Heart left ventricle (tissue), 16 donors: Measurements from ENCODE around the gene SLC26A1. TPM values are rescaled to one million over a fixed set of nuclear protein-coding genes. Genes with fewer than 3 reads are reported as not detected.

Experiments
- ATAC-seq, 4 donors: fragments of 200-7000 bp; cut with Tn5 transposase; one replicate each; pipeline ENCODE4 v1.9.1; 2020 to 2022; ENCODE audit warnings: moderate library complexity in 4 of 4, mild to moderate bottlenecking in 3 of 4, moderate number of reproducible peaks in 1 of 4
- DNase-seq, 5 donors: peaks; one replicate each; pipeline ENCODE4 v3.0.0-alpha.2; 2020
- H3K27ac ChIP-seq, 12 donors: fragments of 200-600 bp; sonication (generic) in 4 of 12; one replicate each; pipeline versions ENCODE4 v1.5.0 to v1.8.0; 2016 to 2022; ENCODE audit warnings: mild to moderate bottlenecking in 2 of 12
- H3K27me3 ChIP-seq, 9 donors: fragments of 200-600 bp; sonication (generic) in 2 of 9; one replicate each; pipeline versions ENCODE4 v1.5.1 to v1.8.0; 2016 to 2022; ENCODE audit warnings: mild to moderate bottlenecking in 3 of 9
- H3K36me3 ChIP-seq, 9 donors: fragments of 200-600 bp; sonication (generic) in 2 of 9; one replicate each; pipeline versions ENCODE4 v1.5.0 to v1.8.0; 2018 to 2022; ENCODE audit warnings: mild to moderate bottlenecking in 2 of 9
- H3K4me1 ChIP-seq, 12 donors: fragments of 200-600 bp; sonication (generic) in 4 of 12; one replicate each; pipeline versions ENCODE4 v1.5.0 to v1.8.0; 2016 to 2022; ENCODE audit warnings: mild to moderate bottlenecking in 3 of 12
- H3K4me3 ChIP-seq, 12 donors: fragments of 200-600 bp; sonication (generic) in 4 of 12; one replicate each; pipeline versions ENCODE4 v1.5.0 to v1.8.0; 2017 to 2022; ENCODE audit warnings: mild to moderate bottlenecking in 9 of 12, moderate library complexity in 4 of 12
- H3K9me3 ChIP-seq, 12 donors: fragments of 200-600 bp; sonication (generic) in 4 of 12; one replicate each; pipeline versions ENCODE4 v1.5.0 to v1.8.0; 2016 to 2022; ENCODE audit warnings: mild to moderate bottlenecking in 1 of 12
- CTCF ChIP-seq, 12 donors: fragments of 200-600 bp; sonication (generic) in 4 of 12; IDR thresholded peaks; one replicate each; pipeline versions ENCODE4 v1.5.0 to v1.8.0; 2018 to 2022; ENCODE audit warnings: antibody characterized with exemption in 12 of 12, mild to moderate bottlenecking in 5 of 12
- POLR2A ChIP-seq, 2 donors: fragments of 450-650 bp; IDR thresholded peaks; one replicate each; pipeline ENCODE4 v1.6.1; 2017; ENCODE audit warnings: antibody characterized with exemption in 2 of 2, mild to moderate bottlenecking in 2 of 2, moderate library complexity in 2 of 2
- WGBS, 4 donors: extraction: QIAGEN DNeasy Blood & Tissue Kit in 2 of 4; methylation state at CpG; one replicate each; pipeline versions ENCODE4 v1.1.5 to v1.1.7; 2013 to 2018; 5-methylcytosine and 5-hydroxymethylcytosine counted together
- intact Hi-C, 10 donors: fragments of 100-400 bp; cut with DNase I; formaldehyde crosslinking; loops; one replicate each; pipeline versions ENCODE4 v1.11.1 to v1.14.2; 2022
- polyA plus RNA-seq, 2 donors: library from polyadenylated mRNA; stranded (reverse); fragments of 200-250 nt; gene quantifications; one replicate each; pipeline ENCODE4 v1.2.3, GENCODE V29; 2013
- total RNA-seq, 9 donors: library from RNA; depleted of rRNA in 2 of 9; stranded (reverse); fragments of >200 nt in 2 of 9; fragmentation: NEBNext Ultra II Directional in 3 of 9; extraction: Animal tissue kit (Norgen Biotek cat#: 25700) in 3 of 9; gene quantifications; one replicate each; pipeline versions ENCODE4 v1.1.0 to v1.2.4, GENCODE V29; 2016 to 2023
- donor health status: ischemic (EF 13 %, LVEDD 7.1; RV severe dilation, severe dysfunction).
- donor health status: healthy with polysubstance abuse.
- donor health status: DM: no; HTN: yes; CAD: no.
- donor health status: DM: no; HTN: no; CAD: no.
- donor health status: ischemic (EF 25% LVEDD 6.9; RV normal size, moderate dysfunction).
- donor health status: ischemic (EF 25% LVEDD 5.7; RV mildly dilated, moderate dysfunction).
- donor health status: healthy.
- donor health status: DM: yes; HTN: yes; CAD: no.
- donor health status: ischemic (EF 35%, LVEDD 5.7; RV mildly dilated, moderate dysfunction).
- donor health status: nonischemic (EF 11% LVEDD 7.7; RV severe dilation, severe dysfunction).
- donor health status: DM: yes; HTN: yes; CAD: no.
- donor health status: PGD.
- donor health status: ischemic (EF 29% LVEDD 5.4; RV normal size, mild dysfunction).
- donor health status: nonischemic (EF 23%, LVEDD 6.1; RV moderate dilation, normal function).

Gene SLC26A1
- total and polyA plus RNA-seq, 11 donors = 0.03 to 0.27 (median 0.25) TPM; not detected in 5

- DNase-seq (peak in 4 of 5 donors; percentile 6 to 58 (median 20)), ATAC-seq (no peak)
- Histone ChIP-seq H3K9me3 (no peaks in the 10 kb centered on the region), H3K27ac (no peak overlapping the region), H3K4me1 (peaks cover 0 to 29% (median 16%) of the 10 kb centered on the region in 12 donors), H3K27me3 (no peaks in the 10 kb centered on the region), H3K36me3 (peaks cover 0 to 19% (median 0%) of the 10 kb centered on the region in 9 donors), H3K4me3 (no peak overlapping the region)
- no peak for TF ChIP-seq POLR2A (IDR thresholded peaks at IDR 0.05)
- TF ChIP-seq CTCF (IDR thresholded peaks at IDR 0.05) = no peak
- intact Hi-C loops = loop anchor here in 7 of 10 donors (2.0 to 10.0 kb wide), 6 partner anchors 57 to 248 kb away; partner anchors contain the start of genes GAK (in 2 of the 7) and TMEM175 (in 2 of the 7)
- WGBS, 4 donors = 95 to 98% (median 96%) methylated on average over 25 to 58 of the region's 58 CpGs
Observed at GRCh38 chr4:989722-990471, 3.3 kb downstream of the SLC26A1 start.

- 86 to 93% (median 90%) methylated on average over 39 to 69 of the region's 69 CpGs for WGBS, 4 donors
- intact Hi-C loops = loop anchor here in 5 of 10 donors (2.0 to 10.0 kb wide), 5 partner anchors 56 to 247 kb away; partner anchors contain the start of genes GAK (in 2 of the 5) and TMEM175 (in 2 of the 5)
- Histone ChIP-seq H3K9me3 (no peaks in the 10 kb centered on the region), H3K4me1 (peaks cover 0 to 34% (median 18%) of the 10 kb centered on the region in 12 donors), H3K36me3 (peaks cover 0 to 19% (median 0%) of the 10 kb centered on the region in 9 donors), H3K27ac (no peak overlapping the region), H3K27me3 (no peaks in the 10 kb centered on the region), H3K4me3 (no peak overlapping the region)
- ATAC-seq (no peak), DNase-seq (peak in 3 of 5 donors; percentile 27 to 73 (median 30))
- no peak for TF ChIP-seq CTCF (IDR thresholded peaks at IDR 0.05)
- no peak for TF ChIP-seq POLR2A (IDR thresholded peaks at IDR 0.05)
Observed at GRCh38 chr4:988726-989721, 4.2 kb downstream of the SLC26A1 start.

- TF ChIP-seq CTCF (IDR thresholded peaks at IDR 0.05) (no peak), POLR2A (IDR thresholded peaks at IDR 0.05) (no peak)
- Histone ChIP-seq H3K4me3 (peak overlapping the region; percentile 60 to 93 (median 73)), H3K36me3 (peaks cover 0 to 19% (median 0%) of the 10 kb centered on the region in 9 donors), H3K27ac (peak overlapping the region in 2 of 12 donors; percentile 47 to 63), H3K4me1 (peaks cover 0 to 34% (median 18%) of the 10 kb centered on the region in 12 donors), H3K9me3 (no peaks in the 10 kb centered on the region), H3K27me3 (no peaks in the 10 kb centered on the region)
- intact Hi-C loops = loop anchor here in 5 of 10 donors (2.0 to 10.0 kb wide), 5 partner anchors 55 to 246 kb away; partner anchors contain the start of genes GAK (in 2 of the 5) and TMEM175 (in 2 of the 5)
- 73 to 83% (median 79%) methylated on average over 28 to 37 of the region's 37 CpGs for WGBS, 4 donors
- ATAC-seq (no peak), DNase-seq (peak in 3 of 5 donors; percentile 29 to 60 (median 33))
Observed at GRCh38 chr4:987624-988513, 5.3 kb downstream of the SLC26A1 start.
